HL-60/S4 treated with retinoic acid at 250 ng/mL for 4 days and 3 days (cell line): ENCODE measurements around the gene KAZN.

Source experiments
- in situ Hi-C: fragments of 300-500 bp; cut with MboI; formaldehyde crosslinking; loops from 2 replicates; pipeline ENCODE4 v1.7.0; 2022; ENCODE audit warnings: low sequenced_read_pairs

KAZN gene

DNA sequence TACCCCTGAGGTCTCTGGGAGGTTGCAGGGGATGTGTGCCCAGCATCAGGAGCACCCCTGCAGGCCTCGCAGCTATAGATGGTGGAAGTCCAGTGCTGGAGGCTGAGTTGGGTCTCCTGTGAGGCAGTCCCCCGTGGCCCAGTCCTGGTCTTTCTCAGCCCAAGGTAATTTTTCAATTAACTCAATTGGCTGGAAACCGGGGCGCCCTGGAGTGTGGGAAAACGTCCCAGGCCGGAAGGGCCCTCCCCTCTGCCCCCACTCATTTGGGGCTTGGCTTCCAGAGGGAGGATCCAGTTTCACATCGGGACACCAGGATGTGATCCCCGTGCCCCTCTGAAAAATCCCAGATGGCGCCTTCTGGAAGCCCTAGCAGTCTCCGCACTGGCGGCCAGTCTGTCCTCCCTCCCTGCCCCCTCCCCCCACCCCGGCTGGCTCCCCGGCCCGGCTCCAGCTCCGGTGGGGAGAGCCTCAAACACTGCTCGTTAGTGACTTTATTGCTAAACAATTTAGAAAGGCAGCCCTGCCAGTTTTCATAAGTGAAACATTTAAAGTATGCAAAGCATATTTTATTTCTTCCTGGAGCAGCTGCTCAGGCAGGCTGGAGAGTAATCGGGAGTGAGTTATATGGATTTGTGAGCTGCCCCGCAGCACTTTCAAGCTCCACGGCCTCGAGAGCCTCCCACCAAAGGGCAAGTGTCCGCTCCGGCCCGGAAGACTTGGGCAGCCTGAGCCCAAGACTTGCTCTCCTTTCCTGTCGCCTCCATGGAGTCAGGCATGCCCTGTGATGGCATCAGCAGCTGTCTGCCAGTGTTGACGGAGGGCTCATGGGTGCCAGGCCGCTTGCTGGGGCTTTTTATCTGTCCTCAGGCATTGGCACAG, 346.9 kb downstream of the KAZN start:
- in situ Hi-C loops, result no loop called here

DNA sequence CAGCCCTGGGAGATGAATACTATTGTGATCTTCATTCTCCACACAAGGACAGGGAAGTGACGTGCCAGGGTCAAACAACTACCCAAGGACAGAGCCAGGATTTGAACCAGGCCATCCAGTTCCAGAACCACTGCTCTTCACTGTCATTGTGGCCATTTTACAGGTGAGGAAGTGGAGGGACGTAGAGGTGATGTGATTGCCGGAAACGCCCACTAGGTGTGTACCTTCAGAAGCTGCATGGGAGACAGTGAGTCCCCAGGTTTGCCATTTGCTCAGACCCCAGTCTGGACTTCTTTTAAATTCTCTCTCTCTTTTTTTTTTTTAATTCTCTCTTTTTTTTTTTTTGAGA, 347.5 kb downstream of the KAZN start:
- in situ Hi-C loops, result no loop called here

DNA sequence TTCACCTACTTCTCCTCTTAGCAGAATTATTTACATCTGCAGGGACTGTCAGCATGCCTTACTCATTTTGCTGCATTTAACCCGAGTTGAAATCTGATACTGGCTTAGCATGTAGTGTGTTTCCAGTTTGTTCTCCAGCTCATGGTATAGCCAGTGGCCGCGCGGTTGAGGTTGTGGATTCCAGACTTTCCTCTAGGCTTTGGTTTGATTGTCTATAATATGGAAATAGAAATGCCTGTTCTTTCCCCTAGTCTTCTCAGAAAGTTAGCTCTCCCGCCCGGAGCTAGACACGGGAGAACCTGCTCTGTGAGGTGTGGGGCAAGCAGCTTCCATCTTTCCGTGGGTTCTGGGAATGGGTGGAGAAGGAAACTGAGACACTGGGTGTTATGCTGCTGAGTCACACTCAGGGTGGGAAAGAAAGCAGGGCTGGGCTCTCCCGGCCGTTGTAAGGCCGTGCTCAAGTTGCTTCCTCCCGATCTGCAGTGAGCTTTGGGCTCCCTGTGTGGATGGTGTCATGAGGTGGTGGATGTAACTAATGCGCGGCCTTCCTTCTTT, 348.3 kb downstream of the KAZN start:
- in situ Hi-C loops, result no loop called here

DNA sequence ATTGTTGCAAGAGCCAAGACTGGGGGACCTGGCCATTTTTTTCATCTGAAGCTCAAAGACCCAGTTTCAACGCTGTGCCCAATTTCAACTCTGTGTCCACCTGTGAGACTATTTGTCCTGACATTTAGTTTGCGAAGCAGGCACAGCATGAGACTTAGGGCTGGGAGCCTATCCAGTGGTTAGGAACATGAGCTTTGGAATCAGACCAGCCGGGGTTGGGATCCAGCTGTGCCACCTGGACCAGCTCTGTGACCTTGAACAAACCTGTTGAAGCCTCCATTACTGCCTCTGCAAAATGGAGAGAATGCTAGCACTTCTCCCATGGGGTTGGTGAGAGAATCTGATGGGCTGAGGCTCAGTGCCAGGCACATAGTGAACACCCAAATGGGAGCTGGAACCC, 348.9 kb downstream of the KAZN start:
- in situ Hi-C loops, result no loop called here

DNA sequence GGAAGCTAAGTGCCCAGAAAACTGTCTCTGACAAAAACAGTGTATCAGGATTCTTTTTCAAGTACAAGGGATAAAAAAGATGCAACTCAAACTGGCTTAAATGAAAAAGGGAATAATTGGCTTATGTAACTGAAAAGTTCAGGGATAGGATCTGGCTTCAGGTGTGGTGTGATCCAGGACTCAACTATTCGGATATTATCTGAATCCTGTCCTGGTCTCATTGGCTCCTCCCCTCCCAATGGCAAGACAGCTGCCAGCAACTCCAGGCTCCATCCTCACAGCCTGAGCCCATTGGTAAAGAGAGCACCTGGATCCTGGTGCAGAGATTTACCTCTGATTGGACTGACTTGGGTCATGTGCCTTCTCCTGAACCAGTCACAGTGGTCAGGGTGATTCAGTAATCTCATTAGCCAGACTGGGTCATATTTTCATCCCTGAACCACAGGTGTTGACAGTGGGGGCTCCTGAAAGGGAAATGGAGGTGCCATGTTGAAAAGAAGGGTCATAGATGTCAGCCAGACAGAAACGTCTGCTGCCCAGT, 349.7 kb downstream of the KAZN start:
- in situ Hi-C loops, result no loop called here

DNA sequence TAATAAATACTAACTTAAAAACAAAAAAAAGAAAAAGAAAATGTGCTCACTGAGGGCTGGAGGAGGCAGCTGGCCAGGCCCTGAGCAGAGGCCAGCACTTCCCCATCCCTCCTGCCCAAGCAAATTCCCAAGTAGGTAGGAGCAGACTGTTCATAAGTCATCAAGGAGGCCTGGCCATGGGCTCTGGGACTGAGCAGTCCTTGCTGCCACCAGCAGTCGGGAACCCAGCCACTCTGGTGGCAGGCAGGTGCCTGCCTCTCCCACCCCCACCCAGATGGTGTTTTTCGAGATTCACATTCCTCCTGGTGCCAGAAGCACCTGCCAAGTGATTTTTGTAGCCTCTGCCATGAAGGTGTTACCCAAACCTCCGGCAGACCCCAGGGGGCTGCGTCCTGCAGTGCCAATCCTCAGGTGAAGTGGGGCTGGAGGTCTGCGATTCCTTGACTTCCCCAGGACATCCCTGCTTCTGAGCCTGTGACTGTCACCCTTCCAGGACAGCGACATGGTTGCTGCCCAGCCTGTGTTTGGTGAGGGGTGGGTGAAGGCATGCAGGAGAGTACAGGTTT, 350.9 kb downstream of the KAZN start:
- in situ Hi-C loops, result no loop called here

- in situ Hi-C loops, result no loop called here
Measured at GRCh38 chr1:14949836-14950713, 351.6 kb downstream of the KAZN start.

DNA sequence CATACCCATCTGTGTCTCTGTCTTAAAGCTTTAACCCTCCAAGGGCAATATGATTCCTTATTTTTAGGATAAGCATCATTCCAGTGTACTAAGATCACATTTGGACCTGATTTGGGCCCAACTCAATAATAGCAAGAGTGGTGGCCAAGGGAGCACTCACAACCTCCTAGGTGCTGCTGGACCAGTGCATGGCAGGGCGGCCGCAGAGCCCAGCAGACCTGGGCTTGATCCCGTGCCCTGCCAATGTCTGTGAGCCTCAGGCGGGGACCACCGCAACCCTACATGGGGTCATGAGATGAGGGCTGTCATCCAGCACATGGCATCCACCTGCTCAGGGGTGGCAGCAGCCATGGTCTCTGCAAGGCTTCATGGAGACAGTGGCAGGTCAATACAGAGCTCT, 353.3 kb downstream of the KAZN start:
- in situ Hi-C loops, result no loop called here

DNA sequence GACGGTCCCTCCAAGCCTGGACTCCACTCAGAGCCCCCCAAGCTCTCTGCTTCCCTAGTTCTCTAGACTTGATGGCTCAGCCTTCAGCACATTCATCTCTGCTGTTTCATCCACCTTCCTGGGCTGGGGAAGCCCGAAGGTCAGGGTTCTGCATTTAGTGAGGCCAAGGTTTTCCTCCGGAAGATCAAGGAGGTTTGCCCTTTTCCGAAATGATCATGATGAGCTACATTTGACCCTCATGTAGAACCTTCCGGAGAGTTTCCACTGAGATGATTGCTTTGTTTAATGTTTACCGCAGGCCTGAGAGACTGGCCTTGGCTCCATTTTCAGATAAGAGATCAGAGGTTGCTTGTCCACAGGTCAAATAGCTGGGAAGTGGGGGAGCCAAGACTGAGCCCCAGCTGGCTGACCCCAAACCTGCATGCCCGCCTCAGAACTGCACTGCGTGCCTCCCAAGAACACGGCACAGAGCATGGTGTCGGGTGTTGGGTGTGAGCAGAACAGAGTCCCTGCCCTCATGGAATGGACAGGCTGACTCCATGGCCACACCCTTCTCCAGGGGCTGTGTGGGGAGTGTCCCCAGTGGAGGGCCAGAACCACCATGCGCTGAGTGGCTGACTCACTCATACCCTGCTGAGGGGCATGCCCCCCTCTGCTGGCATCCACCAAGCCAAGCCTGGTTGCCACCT, 354.3 kb downstream of the KAZN start:
- in situ Hi-C loops, result no loop called here

- in situ Hi-C loops, result no loop called here
Measured at GRCh38 chr1:14954210-14954609, 355.7 kb downstream of the KAZN start.

DNA sequence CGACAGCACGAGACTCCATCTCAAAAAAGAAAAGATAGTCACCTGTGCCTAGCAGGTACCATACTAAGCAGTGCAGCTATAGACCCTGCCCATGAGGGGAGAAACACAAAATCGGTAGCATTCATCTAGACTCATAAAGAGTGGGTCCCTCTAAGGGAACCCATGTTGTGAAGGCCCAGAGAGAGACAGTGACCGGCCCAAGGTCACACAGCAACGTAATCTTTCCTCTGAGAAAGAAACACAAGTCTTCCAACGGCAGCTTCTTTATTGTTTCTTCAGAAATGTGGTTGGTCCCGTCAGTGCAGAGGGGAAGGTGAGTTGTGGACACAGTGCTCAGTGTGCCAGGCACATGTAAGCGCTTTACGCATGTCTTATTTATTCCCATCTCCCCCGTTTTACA, 356.4 kb downstream of the KAZN start:
- in situ Hi-C loops, result no loop called here

DNA sequence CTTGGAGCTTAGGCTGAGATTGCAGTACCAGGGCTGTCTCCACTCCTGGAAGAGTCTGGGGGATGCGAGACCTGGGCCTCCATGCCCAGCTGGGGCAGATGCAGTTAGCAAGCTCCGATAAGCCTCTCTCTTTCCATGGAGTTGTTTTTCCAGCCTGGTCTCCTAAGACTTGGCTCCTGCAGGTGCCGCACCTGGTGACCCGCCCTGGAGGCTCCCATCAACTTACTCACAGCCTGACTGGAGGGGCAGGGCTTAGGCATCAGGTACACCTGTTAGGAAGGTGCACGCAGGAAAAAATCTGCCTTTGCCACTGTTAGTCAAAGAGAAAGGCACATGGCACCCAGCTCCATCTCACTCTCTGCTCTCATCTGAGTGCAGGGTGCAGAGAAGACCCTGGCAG, 356.9 kb downstream of the KAZN start:
- in situ Hi-C loops, result no loop called here

DNA sequence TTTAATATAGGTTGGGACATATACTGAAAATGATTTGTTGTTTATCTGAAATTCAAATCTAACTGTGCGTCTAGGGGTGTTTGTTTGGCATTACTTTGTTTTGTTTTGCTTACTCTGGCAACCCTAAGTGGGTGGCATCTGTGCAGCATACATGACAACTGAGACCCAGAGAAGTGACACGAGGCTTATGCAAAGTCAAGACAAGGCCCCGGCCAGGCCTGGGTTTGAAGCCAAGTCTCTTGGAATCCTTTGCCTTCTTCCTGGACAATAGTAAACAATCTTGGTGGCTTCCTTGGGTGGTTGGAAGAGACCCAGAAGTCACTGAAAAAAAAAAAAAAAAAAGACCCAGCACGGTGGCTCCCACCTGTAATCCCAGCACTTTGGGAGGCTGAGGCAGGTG, 357.5 kb downstream of the KAZN start:
- in situ Hi-C loops, result no loop called here

DNA sequence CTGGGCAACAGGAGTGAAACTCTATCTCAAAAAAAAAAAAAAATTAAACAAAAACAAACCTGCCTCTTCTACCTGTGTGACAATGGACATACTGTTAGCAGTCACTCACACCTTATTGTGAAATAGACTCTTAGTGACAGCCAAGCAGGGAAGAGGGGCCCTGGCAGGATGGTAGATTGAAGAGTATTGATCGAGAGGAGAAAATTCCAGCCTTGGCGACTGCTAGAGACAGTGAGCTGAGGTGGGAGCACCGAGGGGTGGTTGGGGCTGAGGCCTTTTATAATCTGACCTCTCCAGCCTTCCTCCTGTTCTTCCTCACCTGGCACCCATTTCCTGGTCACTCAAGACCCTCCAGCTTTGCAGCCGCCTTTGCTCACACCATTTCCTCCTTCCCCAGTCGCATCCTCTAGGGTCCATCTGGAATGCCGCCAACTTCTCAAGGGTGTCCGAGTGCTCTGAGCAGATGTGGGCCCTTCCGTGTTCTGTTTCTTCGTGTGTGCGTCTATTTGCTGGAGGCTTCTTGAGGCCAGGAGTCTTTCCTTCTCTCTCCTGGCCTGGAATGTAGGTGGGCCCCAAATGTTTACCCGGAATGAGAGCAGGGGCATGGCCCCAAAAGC, 358.2 kb downstream of the KAZN start:
- in situ Hi-C loops, result no loop called here

DNA sequence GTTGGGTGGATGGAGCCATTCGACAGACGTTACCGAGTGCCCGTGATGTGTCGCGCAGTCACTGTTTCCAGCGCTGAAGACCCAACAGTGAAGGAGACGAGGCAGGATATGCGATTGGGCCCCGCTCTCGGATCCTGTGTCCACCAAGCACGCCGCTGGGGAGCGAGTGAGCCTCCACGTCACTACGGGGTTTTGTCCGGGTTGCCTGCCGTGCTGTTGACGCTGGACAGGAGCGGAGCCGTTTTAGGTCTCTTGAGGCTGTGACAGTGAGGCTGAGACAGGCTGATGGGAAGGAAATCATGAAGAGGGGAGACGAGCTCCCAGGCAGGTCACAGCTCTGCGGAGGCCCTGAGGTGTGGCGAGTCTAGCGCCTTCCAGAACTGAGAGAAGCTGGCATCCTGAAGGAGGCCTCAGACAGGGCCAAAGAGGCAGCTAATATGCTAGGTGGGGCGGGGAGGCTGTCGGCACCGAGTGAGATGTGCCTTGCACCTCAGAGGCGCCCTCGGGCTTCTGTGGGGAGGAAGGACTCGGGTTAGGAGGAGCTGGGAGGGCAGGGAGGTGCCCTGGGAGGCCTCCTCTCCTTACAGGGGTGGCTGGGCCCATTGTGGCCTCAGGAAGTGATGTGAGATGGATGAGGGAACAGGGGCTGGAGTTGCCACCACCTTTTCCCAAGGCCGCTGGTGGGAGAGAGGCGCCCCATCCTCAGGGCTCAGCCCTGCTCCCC, 359.1 kb downstream of the KAZN start:
- in situ Hi-C loops, result no loop called here

GRCh38 chr1:14958249-14959058, 360.0 kb downstream of the KAZN start:
- in situ Hi-C loops, result no loop called here

DNA sequence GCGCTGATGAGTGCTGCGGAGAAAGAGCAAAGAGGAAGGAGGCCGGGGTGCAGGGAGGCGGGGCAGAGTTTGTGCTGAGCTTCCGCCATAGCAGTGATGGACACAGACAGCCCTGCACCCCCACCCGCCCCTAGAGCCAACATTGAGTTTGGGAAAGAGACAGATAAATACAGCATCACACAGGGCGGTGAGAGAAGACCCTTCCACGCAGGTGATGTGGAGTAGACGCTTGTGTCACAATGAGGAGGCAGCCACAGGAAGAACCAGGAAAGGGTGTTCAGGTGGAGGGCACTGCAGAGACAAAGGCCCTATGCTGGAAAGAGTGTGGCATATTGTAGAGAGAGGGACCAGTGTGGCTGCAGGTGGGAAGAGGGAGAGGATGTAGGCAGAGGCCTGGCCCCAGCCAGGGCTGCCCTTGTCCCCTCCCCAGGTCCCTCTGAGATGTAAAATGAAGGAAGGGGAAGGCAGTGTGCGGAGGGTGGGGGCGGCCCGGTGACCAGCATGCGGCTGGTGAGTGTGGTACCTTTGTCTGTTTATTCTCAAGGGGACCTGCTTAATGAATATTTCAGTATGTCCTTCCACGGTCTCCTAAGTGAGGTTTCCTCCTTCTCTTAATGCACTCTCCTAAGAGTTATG, 360.7 kb downstream of the KAZN start:
- in situ Hi-C loops, result no loop called here

DNA sequence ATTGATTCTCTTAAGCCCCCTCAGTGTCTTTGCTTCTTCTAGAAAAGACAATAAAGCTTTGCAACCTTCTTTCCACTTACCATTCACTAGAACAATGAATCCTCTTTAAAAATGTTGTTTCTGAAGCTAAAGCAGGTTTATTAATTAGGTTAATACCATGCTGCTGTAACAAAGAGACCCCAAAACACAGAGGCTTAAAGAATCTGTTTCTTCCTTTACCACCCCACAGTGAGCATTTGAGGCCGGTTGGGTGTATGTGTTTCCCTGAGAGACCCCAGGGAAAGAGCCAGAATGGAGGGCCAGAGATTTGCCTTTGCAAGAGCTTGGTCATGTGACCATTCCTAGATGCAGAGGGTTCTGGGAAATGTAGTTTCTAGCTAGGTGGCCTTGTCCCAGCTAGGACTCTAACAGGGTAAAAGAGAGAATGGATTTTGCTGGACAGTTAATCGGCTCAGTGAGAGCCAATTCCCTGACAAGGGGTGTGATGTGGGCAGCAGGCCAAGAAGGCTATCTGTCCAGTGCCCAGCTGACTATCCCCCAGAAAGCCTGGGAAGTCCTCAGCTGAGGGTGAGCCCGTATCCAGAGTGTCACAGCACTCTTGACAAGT, 363.3 kb downstream of the KAZN start:
- in situ Hi-C loops, result no loop called here
